H1 (cell line): ENCODE measurements around the gene CREB3.

ENCODE experiments used
- CEBPB ChIP-seq: IDR thresholded peaks from 2 replicates; pipeline ENCODE4 v1.6.1; 2012; ENCODE audit warnings: low read depth, low read length
- GABPA ChIP-seq: IDR thresholded peaks from 2 replicates; pipeline ENCODE4 v1.6.1; 2011; ENCODE audit warnings: mild to moderate bottlenecking, low read length, moderate library complexity, borderline replicate concordance; ENCODE audit not compliant: insufficient read depth
- POLR2A ChIP-seq, 2 experiments: IDR thresholded peaks; 1 replicate in 1 of 2; 2 replicates in 1 of 2; pipeline ENCODE4 v1.6.1; 2011; ENCODE audit warnings: low read depth in 2 of 2, low read length in 2 of 2, mild to moderate bottlenecking in 2 of 2; ENCODE audit errors: control extremely low read depth in 1 of 2

DNA sequence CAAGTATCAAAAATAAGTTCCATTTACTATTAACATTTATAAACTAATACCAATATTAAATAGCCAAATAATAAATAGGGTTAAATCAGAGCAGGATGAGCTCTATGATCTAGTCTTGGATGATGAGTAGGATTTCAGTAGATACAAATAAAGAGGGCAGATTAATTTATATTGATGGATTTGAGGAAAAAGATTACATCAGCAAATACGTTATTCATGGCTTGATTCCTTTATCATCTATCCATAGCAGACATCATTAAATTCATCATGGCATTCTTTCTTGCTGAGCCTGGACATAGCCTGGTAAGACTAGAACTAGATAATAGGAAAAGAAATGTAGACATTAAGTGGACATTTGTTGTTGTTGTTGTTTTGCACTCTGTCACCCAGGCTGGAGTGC is 35.0 kb downstream of the CREB3 start:
- TF ChIP-seq GABPA (no peak), POLR2A (IDR thresholded peaks at IDR 0.05; ENCODE audit: control extremely low read depth in 1 of 2, low read depth in 2 of 2, low read length in 2 of 2) (no peak), CEBPB (no peak)
